Measurements from ENCODE around the gene SPAG16. TPM values are rescaled to one million over a fixed set of nuclear protein-coding genes. Genes with fewer than 3 reads are reported as not detected.

The SPAG16 gene
- total and polyA plus RNA-seq, 2 donors (not counting 1 experiment from before 2014, with no cell fraction given): 24.1 to 36.8 TPM

- TF ChIP-seq EZH2 (IDR thresholded peaks at IDR 0.05; ENCODE audit: low read length, missing control alignments): no peak
- no peak for TF ChIP-seq CTCF (conservative IDR thresholded peaks at IDR 0.05 in 1 of 2, IDR thresholded peaks at IDR 0.05 in 1 of 2; ENCODE audit: low read depth in 1 of 2, low read length in 2 of 2)
Measured at GRCh38 chr2:214064471-214064870, 780.2 kb downstream of the SPAG16 start.

DNA sequence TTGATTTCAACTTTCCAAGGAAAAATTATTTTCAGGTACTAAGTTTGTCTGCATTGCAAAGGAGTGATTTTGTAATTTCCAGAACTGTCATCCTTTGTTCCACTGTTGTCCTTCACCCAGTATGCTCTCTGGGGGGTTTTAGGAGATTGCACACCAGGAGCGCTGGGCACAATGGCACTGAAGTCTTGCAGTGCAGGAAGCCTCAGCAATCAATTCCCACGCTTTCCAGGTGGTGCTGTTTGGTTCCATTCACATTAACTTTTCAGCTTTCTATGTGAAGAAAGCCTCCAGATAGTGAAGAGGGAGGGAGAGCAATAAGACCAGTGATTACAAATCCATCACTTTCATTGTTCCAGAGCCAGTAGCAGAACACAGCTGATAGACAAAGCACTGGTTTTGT lies 782.6 kb downstream of the SPAG16 start:
- Histone ChIP-seq H3K27me3 (ENCODE audit: control insufficient read depth, insufficient read depth, low read length) (no peaks in the 10 kb centered on the region), H4K20me1 (ENCODE audit: control insufficient read depth, extremely low read depth, insufficient read depth, low read length) (no peaks in the 10 kb centered on the region), H3K4me2 (ENCODE audit: extremely low read depth, insufficient read depth, low read length) (no peak overlapping the region), H3K36me3 (ENCODE audit: control insufficient read depth, insufficient read depth, low read length) (no peaks in the 10 kb centered on the region), H2AFZ (ENCODE audit: low read length) (no peak overlapping the region), H3K79me2 (ENCODE audit: control insufficient read depth, insufficient read depth, low read length) (no peaks in the 10 kb centered on the region), H3K4me3 (replicated peaks in 1 of 4; ENCODE audit: control extremely low read depth in 1 of 4, insufficient read depth in 1 of 4, low read depth in 3 of 4, low read length in 4 of 4) (no peak overlapping the region), H3K9ac (ENCODE audit: insufficient read depth, low read length) (no peak overlapping the region), H3K27ac (ENCODE audit: insufficient read depth, low read length) (no peak overlapping the region), H3K9me3 (ENCODE audit: control insufficient read depth, insufficient read depth, low read depth, low read length) (no peaks in the 10 kb centered on the region), H3K4me1 (ENCODE audit: control insufficient read depth, extremely low read depth, insufficient read depth, low read length) (peaks cover 2% of the 10 kb centered on the region)
- TF ChIP-seq EZH2 (IDR thresholded peaks at IDR 0.05; ENCODE audit: low read length, missing control alignments): no peak
- TF ChIP-seq CTCF (conservative IDR thresholded peaks at IDR 0.05 in 1 of 2, IDR thresholded peaks at IDR 0.05 in 1 of 2; ENCODE audit: low read depth in 1 of 2, low read length in 2 of 2): no peak
- DNase-seq (ENCODE audit: low read depth in 2 of 2): no peak

More at GRCh38 chr2:214064471-214064870, 780.2 kb downstream of the SPAG16 start:
- H3K4me1 ChIP-seq (ENCODE audit: control insufficient read depth, extremely low read depth, insufficient read depth, low read length): peaks cover 2% of the 10 kb centered on the region
- no peak for DNase-seq (ENCODE audit: low read depth in 2 of 2)
- no peak overlapping the region for H3K4me3 ChIP-seq (replicated peaks in 1 of 4; ENCODE audit: control extremely low read depth in 1 of 4, insufficient read depth in 1 of 4, low read depth in 3 of 4, low read length in 4 of 4)
- H3K9ac ChIP-seq (ENCODE audit: insufficient read depth, low read length): no peak overlapping the region
- no peak overlapping the region for H3K4me2 ChIP-seq (ENCODE audit: extremely low read depth, insufficient read depth, low read length)
- no peaks in the 10 kb centered on the region for H4K20me1 ChIP-seq (ENCODE audit: control insufficient read depth, extremely low read depth, insufficient read depth, low read length)
- H3K9me3 ChIP-seq (ENCODE audit: control insufficient read depth, insufficient read depth, low read depth, low read length): no peaks in the 10 kb centered on the region
- no peaks in the 10 kb centered on the region for H3K27me3 ChIP-seq (ENCODE audit: control insufficient read depth, insufficient read depth, low read length)
- no peaks in the 10 kb centered on the region for H3K36me3 ChIP-seq (ENCODE audit: control insufficient read depth, insufficient read depth, low read length)
- no peak overlapping the region for H2AFZ ChIP-seq (ENCODE audit: low read length)
- no peaks in the 10 kb centered on the region for H3K79me2 ChIP-seq (ENCODE audit: control insufficient read depth, insufficient read depth, low read length)
- H3K27ac ChIP-seq (ENCODE audit: insufficient read depth, low read length): no peak overlapping the region

DNA sequence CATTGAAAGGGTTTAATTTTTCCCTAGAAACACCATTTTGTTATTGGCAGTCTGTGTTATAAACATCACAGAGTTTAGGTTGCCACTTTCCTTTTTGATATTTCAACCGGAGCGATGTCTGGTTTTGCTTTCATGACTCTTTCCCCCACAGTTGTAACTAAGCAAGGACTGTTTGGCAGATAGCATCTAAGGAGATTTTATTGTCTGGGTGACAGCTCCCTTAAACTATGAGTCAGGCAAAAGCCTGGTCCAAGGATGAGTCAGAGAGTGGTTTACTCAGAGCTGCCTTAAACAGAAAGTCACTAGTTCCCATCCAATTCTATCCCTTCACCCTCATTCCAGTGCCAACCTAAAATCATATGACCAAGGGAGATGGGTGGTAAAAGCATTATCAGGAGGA lies 785.0 kb downstream of the SPAG16 start:
- H2AFZ ChIP-seq (ENCODE audit: low read length): no peak overlapping the region
- H3K79me2 ChIP-seq (ENCODE audit: control insufficient read depth, insufficient read depth, low read length): no peaks in the 10 kb centered on the region
- peak overlapping the region; percentile 7 for H3K4me2 ChIP-seq (ENCODE audit: extremely low read depth, insufficient read depth, low read length)
- H3K4me3 ChIP-seq (replicated peaks in 1 of 4; ENCODE audit: control extremely low read depth in 1 of 4, insufficient read depth in 1 of 4, low read depth in 3 of 4, low read length in 4 of 4): peak overlapping the region in 2 of 4 experiments; percentile 12 to 31
- H3K9me3 ChIP-seq (ENCODE audit: control insufficient read depth, insufficient read depth, low read depth, low read length): no peaks in the 10 kb centered on the region
- H3K27me3 ChIP-seq (ENCODE audit: control insufficient read depth, insufficient read depth, low read length): no peaks in the 10 kb centered on the region
- peak; percentile 86 to 95 for DNase-seq (ENCODE audit: low read depth in 2 of 2)
- no peaks in the 10 kb centered on the region for H4K20me1 ChIP-seq (ENCODE audit: control insufficient read depth, extremely low read depth, insufficient read depth, low read length)
- no peaks in the 10 kb centered on the region for H3K36me3 ChIP-seq (ENCODE audit: control insufficient read depth, insufficient read depth, low read length)
- no peak overlapping the region for H3K9ac ChIP-seq (ENCODE audit: insufficient read depth, low read length)
- TF ChIP-seq EZH2 (IDR thresholded peaks at IDR 0.05; ENCODE audit: low read length, missing control alignments): no peak
- no peak for TF ChIP-seq CTCF (conservative IDR thresholded peaks at IDR 0.05 in 1 of 2, IDR thresholded peaks at IDR 0.05 in 1 of 2; ENCODE audit: low read depth in 1 of 2, low read length in 2 of 2)
- H3K4me1 ChIP-seq (ENCODE audit: control insufficient read depth, extremely low read depth, insufficient read depth, low read length): peaks cover 2% of the 10 kb centered on the region
- H3K27ac ChIP-seq (ENCODE audit: insufficient read depth, low read length): peak overlapping the region; percentile 37

Data from fibroblast of lung (primary cell).